ENCODE data around the gene KCNQ1. TPM values are rescaled to one million over a fixed set of nuclear protein-coding genes. Genes with fewer than 3 reads are reported as not detected.

The KCNQ1 gene
- total RNA-seq, 4 donors from 2014 or later: 2.6 to 12.7 (median 4.9) TPM

- no peaks in the 10 kb centered on the region for H3K36me3 ChIP-seq
- no peak for TF ChIP-seq CTCF (IDR thresholded peaks at IDR 0.05)
- TF ChIP-seq EP300 (IDR thresholded peaks at IDR 0.05): no peak
- TF ChIP-seq POLR2AphosphoS5 (IDR thresholded peaks at IDR 0.05): no peak
- no peak for TF ChIP-seq POLR2A (IDR thresholded peaks at IDR 0.05)
- peaks cover 0 to 4% (median 0%) of the 10 kb centered on the region in 3 donors for H3K9me3 ChIP-seq
- ATAC-seq: no peak
- WGBS, 2 donors (ENCODE audit: low coverage in 1 of 2): 92 to 95% methylated on average over 10 to 15 of the region's 20 CpGs
- no peak overlapping the region for H3K4me3 ChIP-seq
- no peak overlapping the region for H3K27ac ChIP-seq
- no peaks in the 10 kb centered on the region for H3K4me1 ChIP-seq
- H3K27me3 ChIP-seq: no peaks in the 10 kb centered on the region
These were observed 315.5 kb downstream of the KCNQ1 start for GRCh38 chr11:2760196-2760871.

GRCh38 chr11:2761131-2762030 is 316.6 kb downstream of the KCNQ1 start:
- ATAC-seq: no peak
- TF ChIP-seq CTCF (IDR thresholded peaks at IDR 0.05): no peak
- peaks cover 0 to 4% (median 0%) of the 10 kb centered on the region in 3 donors for H3K9me3 ChIP-seq
- no peaks in the 10 kb centered on the region for H3K4me1 ChIP-seq
- no peaks in the 10 kb centered on the region for H3K27me3 ChIP-seq
- no peaks in the 10 kb centered on the region for H3K36me3 ChIP-seq
- WGBS, 2 donors (ENCODE audit: low coverage in 1 of 2): 94 to 100% methylated on average over 5 to 11 of the region's 33 CpGs
- no peak overlapping the region for H3K4me3 ChIP-seq
- H3K27ac ChIP-seq: no peak overlapping the region

GRCh38 chr11:2762031-2762380 is 317.2 kb downstream of the KCNQ1 start:
- H3K9me3 ChIP-seq: peaks cover 0 to 2% (median 0%) of the 10 kb centered on the region in 3 donors
- H3K4me3 ChIP-seq: no peak overlapping the region
- no peaks in the 10 kb centered on the region for H3K4me1 ChIP-seq
- WGBS, 2 donors (ENCODE audit: low coverage in 1 of 2): 90 to 100% methylated on average over 1 to 10 of the region's 10 CpGs
- no peak for TF ChIP-seq EP300 (IDR thresholded peaks at IDR 0.05)
- TF ChIP-seq POLR2AphosphoS5 (IDR thresholded peaks at IDR 0.05): no peak
- TF ChIP-seq CTCF (IDR thresholded peaks at IDR 0.05): no peak
- no peak for TF ChIP-seq POLR2A (IDR thresholded peaks at IDR 0.05)
- no peaks in the 10 kb centered on the region for H3K36me3 ChIP-seq
- no peaks in the 10 kb centered on the region for H3K27me3 ChIP-seq
- H3K27ac ChIP-seq: no peak overlapping the region
- ATAC-seq: no peak

- no peaks in the 10 kb centered on the region for H3K27me3 ChIP-seq
- H3K27ac ChIP-seq: no peak overlapping the region
- no peaks in the 10 kb centered on the region for H3K36me3 ChIP-seq
- TF ChIP-seq EP300 (IDR thresholded peaks at IDR 0.05) (no peak), CTCF (IDR thresholded peaks at IDR 0.05) (no peak), POLR2A (IDR thresholded peaks at IDR 0.05) (no peak), POLR2AphosphoS5 (IDR thresholded peaks at IDR 0.05) (no peak)
- 88 to 98% methylated on average over 6 of the region's 17 CpGs for WGBS, 2 donors (ENCODE audit: low coverage in 1 of 2)
- no peaks in the 10 kb centered on the region for H3K9me3 ChIP-seq
- H3K4me1 ChIP-seq: no peaks in the 10 kb centered on the region
- no peak overlapping the region for H3K4me3 ChIP-seq
- ATAC-seq: no peak
These were observed 317.6 kb downstream of the KCNQ1 start for GRCh38 chr11:2762451-2762850.

GRCh38 chr11:2763984-2764383 is 319.2 kb downstream of the KCNQ1 start:
- Histone ChIP-seq H3K27ac (no peak overlapping the region), H3K36me3 (no peaks in the 10 kb centered on the region), H3K27me3 (no peaks in the 10 kb centered on the region), H3K4me1 (no peaks in the 10 kb centered on the region), H3K9me3 (no peaks in the 10 kb centered on the region), H3K4me3 (no peak overlapping the region)
- WGBS, 2 donors (ENCODE audit: low coverage in 1 of 2): 63 to 72% methylated on average over 4 of the region's 4 CpGs
- no peak for ATAC-seq
- no peak for TF ChIP-seq CTCF (IDR thresholded peaks at IDR 0.05)
- no peak for TF ChIP-seq EP300 (IDR thresholded peaks at IDR 0.05)
- TF ChIP-seq POLR2A (IDR thresholded peaks at IDR 0.05): no peak
- no peak for TF ChIP-seq POLR2AphosphoS5 (IDR thresholded peaks at IDR 0.05)

All from gastroesophageal sphincter (tissue), 4 donors.